SH-SY5Y (cell line): ENCODE measurements around the gene EFCAB12.

Experiments used
- GATA2 ChIP-seq: IDR thresholded peaks from 2 replicates; pipeline ENCODE4 v1.6.1; 2011; ENCODE audit warnings: mild to moderate bottlenecking, low read depth, low read length
- GATA3 ChIP-seq: IDR thresholded peaks from 2 replicates; pipeline ENCODE4 v1.6.1; 2011; ENCODE audit warnings: low read depth, mild to moderate bottlenecking, low read length, moderate library complexity

EFCAB12 gene

DNA sequence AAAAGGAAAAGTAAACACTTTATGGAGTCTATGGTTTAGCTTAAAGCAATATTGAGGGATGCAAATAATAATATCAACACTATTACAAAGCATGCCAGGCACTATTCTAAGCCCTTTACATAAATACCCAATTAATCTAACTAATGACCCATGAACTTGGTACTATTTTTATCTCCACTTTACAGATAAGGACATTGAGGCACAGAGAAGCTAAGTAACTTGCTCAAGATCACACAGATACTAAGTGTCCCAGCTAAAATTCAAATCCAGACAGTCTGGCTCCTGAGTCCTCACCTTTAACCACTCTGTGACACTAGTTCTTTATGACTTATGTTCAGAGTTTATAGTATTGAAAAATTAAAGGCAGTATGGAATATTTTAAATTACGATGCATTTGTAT is 5.7 kb upstream of the EFCAB12 start:
- TF ChIP-seq GATA2 (no peak), GATA3 (no peak)

- TF ChIP-seq GATA3: no peak
- no peak for TF ChIP-seq GATA2
These were observed 5.1 kb upstream of the EFCAB12 start for GRCh38 chr3:129433565-129433964.

- TF ChIP-seq GATA2: no peak
- no peak for TF ChIP-seq GATA3
These were observed 4.2 kb upstream of the EFCAB12 start for GRCh38 chr3:129432671-129433070.

GRCh38 chr3:129432036-129432435 is 3.6 kb upstream of the EFCAB12 start:
- no peak for TF ChIP-seq GATA2
- TF ChIP-seq GATA3: no peak

DNA sequence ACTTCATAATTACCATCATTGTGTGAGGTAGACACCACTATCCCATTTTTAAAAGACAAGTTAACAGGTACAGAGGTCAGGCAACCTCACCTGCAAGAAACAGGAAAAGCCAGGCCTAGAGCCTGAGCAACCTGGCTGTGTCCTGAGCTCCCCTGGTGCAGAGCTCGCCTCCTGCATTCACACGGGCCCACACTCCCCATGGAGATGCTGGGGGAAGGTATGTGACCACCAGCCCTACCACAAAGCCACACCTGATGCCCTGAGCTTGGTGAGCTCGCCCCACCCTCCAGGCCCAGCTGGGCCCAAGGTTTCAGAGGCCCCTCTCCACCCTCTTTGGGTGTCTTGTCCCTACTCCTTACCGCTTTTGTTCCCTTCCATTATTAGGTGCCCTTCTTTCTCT is 1.2 kb upstream of the EFCAB12 start:
- no peak for TF ChIP-seq GATA3
- TF ChIP-seq GATA2: no peak

DNA sequence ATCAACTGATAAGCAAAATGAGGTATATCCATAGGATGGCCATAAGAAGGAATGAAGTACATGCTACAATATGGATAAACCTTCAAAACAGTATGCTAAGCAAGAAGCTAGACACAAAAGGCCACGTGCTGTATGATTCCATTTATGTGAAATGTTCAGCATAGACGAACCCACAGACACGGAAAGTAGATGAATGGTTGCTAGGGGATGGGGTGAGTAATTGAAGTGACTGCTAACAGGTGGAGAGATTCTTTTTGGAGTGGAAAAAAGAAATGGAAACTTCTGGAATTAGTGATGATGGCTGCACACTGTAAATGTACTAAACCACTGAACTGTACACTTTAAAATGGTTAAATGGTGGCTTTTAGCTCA is 630 bp upstream of the EFCAB12 start:
- no peak for TF ChIP-seq GATA3
- TF ChIP-seq GATA2: no peak

GRCh38 chr3:129428007-129428375 is 445 bp downstream of the EFCAB12 start:
- TF ChIP-seq GATA2 (no peak), GATA3 (no peak)

GRCh38 chr3:129425619-129426018 is 2.8 kb downstream of the EFCAB12 start:
- no peak for TF ChIP-seq GATA2
- no peak for TF ChIP-seq GATA3

- TF ChIP-seq GATA3: no peak
- no peak for TF ChIP-seq GATA2
These were observed 3.2 kb downstream of the EFCAB12 start for GRCh38 chr3:129425213-129425612.

DNA sequence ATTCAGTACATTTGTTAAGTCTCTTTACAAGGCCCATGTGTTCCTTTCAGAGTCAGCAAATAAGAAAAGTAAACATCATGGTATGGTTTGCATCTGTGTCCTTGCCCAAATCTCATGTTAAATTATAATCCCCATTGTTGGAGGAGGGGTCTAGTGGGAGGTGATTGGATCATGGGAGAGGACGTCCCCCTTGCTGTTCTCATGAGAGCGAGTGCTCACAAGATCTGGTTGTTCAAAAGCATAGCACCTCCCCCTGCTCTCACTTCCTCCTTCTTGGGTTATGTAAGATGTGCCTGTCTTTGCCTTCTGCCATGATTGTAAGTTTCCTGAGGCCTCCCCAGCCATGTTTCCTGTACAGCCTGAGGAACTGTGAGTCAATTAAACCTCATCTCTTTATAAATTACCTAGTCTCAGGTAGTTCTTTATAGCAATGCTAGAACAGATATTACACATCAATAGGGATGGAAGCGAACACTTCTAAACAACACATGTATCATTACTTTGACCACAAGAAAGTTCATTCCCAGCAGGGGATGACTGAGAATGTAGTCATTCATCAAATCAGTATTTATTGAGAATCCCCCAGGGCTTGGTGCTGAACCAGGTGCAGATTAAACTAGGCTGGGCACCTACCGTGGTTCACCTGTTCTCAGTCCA is 4.1 kb downstream of the EFCAB12 start:
- no peak for TF ChIP-seq GATA2
- TF ChIP-seq GATA3: no peak

DNA sequence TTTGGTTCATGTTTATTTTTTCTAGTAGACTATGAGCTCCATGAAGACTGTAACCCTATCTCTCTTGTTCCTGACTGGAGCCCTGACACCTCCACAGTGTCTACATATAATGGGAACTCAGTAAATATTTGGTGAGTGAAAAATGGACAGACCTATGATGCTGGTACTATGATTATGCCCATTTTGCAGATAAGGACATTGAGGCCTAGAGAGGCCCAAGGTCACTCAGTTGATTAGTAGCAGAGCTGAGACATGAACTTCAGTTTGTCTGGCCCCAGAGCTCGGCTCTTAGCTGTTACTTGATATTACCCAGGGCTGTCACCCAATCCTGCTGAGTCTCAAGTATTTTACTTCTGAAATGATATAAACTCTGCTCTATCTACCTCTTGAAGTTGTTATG is 5.5 kb downstream of the EFCAB12 start:
- TF ChIP-seq GATA2: no peak
- TF ChIP-seq GATA3: no peak

- TF ChIP-seq GATA2 (no peak), GATA3 (no peak)
These were observed 6.3 kb downstream of the EFCAB12 start for GRCh38 chr3:129421988-129422745.

- no peak for TF ChIP-seq GATA3
- no peak for TF ChIP-seq GATA2
These were observed 7.1 kb downstream of the EFCAB12 start for GRCh38 chr3:129421236-129421883.

DNA sequence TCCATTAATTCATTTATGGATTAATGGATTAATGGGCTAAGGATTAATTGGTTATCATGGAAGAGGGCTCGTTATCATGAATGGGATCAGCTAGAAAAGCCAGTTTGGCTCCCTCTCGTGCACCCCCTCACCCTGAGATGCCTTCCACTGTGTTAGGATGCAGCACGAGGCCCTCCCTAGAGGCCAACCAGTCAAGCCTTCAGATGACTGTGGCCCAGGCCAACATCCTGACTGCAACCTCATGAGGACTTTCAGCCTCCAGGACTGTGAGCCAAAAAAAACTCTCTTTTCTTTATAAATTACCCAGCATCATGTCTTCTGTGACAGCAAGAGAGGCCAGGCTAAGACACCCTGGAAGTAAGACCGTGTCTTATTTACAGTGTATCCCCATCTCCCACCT is 9.0 kb downstream of the EFCAB12 start:
- TF ChIP-seq GATA3 (no peak), GATA2 (no peak)
